ENCODE measurements around the gene ARHGDIB.

The ARHGDIB gene

DNA sequence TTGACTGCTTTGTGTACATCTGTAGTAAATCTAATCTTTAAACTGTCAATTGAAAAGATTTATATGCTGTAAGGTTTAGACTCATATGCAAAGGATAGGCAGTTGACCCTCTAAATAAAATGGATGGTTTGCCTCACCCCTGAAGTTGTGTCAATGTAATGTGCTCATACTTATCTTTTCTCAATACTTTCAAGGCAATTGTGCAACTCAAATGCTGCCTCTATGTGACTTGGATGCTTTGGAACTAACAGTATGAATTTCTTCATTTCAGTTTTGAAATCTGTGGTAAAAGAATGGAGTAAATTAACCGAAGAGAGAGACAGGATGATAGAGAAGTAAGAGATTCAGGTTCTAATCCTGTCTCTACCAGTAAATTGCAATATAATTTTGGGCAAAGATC, 21.2 kb upstream of the ARHGDIB start:
- no peak for DNase-seq

DNA sequence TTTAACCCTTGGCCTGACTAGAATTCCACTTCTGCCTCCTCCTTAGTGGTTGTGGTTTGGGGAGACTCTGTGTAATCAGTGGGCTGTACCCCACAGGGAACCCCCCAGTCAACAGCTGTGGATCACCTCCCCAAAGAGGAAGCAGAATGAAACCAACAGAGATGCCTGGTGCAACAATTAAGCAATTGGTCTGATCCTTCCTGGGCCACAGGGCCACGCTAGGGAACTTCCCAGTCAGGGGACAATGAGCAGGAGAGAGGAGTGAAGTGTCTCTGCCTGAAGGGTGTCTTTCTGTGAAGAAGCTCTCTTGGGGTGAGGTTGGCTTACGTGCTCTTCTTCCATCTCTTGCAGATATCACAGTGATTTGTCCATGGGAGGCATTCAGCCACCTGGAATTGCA, 19.6 kb upstream of the ARHGDIB start:
- peak in 1 of 2 donors; percentile 72 for DNase-seq

DNA sequence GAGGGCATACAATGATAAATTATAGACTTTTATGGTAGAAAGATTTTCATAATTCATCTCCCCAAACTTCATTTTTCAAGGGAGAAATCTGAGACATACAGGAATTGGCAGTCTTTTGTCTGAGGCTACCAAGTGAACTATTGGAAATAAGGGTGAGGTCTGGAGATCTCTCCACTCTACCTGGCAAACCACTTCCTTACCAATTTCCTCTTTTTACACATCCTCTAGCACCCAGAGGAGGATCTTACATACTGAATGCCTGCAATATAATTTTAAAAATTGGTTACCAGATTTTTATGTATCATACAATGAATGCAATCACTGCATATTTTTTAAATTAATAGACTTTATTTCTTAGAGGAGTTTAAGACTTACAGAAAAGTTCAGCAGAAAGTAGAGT, 18.1 kb upstream of the ARHGDIB start:
- no peak for DNase-seq

DNA sequence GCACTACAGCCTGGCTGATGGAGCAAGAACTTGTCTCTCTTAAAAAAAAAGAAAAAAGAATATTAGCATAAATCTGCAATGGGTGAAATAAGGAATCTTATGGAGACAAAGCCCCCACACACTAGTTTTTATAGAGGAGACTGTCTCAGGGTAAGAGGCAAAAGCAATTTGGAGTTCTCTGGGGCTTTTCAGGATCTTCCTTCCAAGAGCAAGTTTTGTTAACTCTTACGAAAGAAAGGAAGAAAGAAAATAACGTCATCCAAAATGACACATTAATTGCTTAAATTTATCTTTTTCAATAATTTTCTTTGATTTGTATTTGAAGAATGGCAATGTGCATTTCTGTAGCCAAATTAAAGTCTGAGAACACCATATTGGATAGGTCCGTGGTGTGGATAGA, 15.3 kb upstream of the ARHGDIB start:
- no peak for DNase-seq

DNA sequence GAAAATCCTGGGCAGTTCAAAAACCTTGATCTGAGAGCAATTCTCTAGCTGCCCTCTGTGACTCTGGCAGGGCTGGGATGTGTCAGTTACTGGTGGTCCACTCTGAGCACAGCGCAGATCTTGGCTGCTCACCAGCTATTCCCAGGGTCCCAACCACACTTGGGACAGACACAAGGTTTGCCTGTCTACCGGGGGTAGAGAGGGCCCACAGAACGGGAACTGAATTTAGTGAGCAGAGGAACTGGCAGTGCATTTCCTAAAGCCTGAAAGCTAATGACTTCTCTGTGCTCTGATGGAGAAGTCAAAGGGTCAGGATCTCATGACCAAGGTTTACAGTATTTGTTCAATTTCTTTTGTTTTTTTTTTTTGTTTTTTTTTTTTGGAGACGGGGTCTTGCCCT, 14.1 kb upstream of the ARHGDIB start:
- DNase-seq = no peak

DNA sequence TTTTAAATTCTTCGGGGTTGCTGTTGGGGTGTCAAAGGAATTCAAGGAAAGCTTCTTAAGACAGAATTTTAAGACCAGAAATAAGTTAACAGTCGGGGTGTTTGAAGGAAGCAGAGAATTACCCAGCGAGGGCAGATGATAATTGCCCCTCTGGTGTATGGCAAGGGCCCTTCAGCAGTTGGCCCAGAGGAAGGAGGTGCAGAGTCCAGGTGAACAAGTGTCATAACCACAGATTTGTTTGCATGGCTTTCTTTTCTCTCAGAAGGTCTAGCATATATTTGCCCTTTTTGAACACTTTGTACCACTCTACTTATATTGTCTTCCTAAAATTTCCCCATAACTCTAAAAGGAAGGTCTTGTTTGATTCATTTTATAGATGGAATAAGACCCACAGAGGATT, 13.2 kb upstream of the ARHGDIB start:
- DNase-seq = no peak

DNA sequence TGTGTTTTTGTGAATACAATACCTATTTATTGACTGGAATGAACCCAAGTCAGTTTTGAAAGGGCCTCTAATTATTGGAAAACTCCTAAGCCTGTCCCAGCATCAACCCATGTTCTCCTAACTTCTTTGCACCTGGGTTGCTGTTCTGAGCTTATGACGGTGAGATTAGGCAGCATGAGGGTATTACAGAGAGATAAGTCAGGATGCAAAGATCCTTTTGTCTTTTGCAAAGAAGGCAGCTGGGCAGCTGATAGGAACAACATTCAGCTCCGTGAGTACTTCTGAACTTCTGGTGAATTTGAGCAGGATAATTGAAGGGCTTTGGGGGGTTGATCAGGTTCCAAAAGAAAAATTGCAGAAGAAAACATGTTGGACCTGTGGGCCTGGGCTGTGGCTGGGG, 11.4 kb upstream of the ARHGDIB start, which contains the start of gene PDE6H:
PDE6H (plus strand) TSS at position 227 of the 400 bp plus-strand sequence. CDS start 4,971 bp downstream, outside the sequence.
- DNase-seq = no peak

DNA sequence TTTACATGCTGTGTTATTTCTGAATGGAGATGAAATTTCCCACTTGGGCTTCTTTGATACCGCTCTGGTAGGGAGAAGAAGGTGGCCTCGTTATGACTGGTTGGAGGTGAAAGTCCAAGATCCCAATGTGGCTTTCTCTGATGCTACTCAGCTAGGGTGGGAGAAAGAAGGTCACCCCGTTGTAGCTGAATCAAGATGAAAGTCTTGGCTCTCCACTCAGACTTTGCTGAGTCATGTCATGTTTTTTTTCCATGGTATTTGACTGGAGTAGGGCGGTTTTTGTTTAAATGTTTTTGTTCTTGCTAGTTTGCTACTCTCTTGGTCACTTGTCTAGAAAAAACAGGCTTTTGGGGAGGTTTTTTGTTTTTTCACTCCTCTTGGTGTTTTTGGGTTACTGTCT, 9.1 kb upstream of the ARHGDIB start:
- DNase-seq = no peak

DNA sequence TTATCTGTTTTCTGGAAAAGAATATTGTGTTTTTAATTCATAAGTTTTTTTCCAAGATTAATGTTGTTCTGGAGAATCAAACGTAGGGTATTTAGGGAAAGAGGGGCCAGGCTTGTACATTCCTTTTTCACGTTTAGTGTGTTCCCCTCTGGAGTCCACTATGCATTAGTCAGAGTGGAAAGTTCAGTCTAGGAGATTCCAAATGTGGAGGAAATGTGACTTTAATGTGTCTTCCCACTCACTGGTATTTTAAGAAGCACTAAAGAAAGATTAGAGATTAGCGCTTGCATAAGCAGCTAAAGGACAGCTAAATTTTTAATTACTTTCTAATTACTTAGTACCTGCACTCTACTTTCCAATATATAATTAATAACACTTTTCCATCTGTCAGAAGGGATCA, 7.1 kb upstream of the ARHGDIB start:
- no peak for DNase-seq

DNA sequence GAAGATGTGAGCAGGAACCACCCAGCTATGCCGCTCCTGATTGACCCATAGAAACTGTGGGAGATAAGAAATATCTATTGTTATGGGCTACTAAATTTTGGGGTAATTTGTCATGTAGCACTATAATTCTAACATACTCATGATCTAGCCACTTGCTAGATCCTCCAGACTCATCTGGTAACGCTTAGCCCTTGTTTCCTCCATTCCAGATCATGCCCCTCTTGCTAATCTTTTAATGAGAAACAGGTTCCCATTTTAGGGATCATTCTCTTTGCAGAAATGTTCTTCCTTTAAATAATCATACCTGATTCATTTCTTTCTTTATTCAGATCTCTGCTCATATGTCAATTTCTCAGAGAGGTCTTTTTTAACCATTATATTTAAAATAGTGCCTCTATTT, 3.8 kb upstream of the ARHGDIB start:
- no peak for DNase-seq

DNA sequence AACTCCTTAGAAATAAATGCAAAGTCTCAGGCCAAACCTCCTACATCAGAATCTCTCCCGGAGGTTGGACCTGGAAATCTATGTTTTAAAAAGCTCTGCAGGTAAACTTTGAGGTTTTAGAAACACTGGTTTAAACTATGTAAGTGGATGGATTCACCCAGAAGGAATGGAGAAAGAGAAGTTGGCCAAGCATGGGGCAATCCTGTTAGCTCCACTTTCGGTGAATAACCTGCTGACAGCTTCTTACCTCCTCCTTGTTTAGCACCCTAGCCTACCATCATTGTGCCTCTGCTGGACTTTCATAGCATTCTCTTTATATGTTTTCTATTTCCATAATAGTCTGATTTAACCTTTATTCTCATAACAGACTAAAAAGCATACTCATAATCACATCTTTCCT, 3.0 kb upstream of the ARHGDIB start:
- DNase-seq = no peak

DNA sequence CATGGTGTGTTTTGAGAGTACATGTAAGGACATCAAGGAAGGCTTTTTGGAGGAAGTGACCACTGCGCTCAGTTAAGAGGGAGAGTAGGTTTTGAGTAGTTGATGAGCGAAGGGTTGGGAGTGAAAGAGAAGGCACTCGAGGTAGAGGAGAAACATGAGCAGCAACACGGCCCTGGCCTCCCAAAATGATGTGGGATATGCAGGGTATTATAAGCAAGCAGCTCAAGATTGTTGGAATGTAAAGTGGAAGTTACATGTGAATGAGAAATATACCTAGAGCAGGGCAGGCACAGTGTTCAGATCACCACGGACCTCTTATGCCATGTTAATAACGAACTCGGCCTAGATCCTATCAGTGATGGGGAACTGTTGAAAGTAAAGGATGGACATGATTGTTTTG, 2.1 kb upstream of the ARHGDIB start:
- no peak for DNase-seq

DNA sequence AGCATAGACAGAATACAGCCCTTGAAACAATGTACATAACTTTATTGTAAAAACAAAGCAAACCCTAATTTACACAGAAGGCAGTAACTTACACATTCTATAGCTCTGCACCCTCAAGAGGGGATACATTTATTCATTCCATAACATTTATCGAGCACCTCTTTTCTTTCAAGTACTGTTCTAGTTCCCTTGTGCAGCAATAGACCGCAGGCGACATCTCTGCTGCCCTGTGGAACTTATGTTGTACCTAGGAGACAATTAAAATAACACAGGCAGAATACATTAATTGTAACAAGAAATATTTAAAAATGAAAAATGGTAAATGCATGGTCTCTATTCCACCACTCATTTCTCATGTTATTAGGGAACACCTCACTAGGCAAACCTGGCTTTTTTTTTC, 1.4 kb upstream of the ARHGDIB start:
- DNase-seq = no peak

DNA sequence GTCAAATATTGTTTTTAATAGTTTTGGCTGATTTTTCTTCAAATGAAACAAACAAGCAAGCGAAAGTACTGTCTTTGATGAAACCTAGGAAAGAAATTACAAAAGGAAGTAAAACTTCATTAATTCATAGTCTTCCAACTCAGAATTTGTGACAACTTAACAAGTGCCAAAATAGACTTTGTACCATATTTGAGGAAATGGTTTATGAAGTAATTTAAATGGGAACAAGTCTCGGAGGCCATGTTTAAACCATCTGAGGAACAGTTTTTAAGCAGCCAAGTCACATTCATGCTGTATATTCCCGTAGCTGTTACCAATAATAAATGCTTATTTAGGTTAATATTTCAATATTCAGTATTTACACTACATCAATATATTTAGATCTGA, 745 bp upstream of the ARHGDIB start:
- DNase-seq = peak in 1 of 2 donors; percentile 49

DNA sequence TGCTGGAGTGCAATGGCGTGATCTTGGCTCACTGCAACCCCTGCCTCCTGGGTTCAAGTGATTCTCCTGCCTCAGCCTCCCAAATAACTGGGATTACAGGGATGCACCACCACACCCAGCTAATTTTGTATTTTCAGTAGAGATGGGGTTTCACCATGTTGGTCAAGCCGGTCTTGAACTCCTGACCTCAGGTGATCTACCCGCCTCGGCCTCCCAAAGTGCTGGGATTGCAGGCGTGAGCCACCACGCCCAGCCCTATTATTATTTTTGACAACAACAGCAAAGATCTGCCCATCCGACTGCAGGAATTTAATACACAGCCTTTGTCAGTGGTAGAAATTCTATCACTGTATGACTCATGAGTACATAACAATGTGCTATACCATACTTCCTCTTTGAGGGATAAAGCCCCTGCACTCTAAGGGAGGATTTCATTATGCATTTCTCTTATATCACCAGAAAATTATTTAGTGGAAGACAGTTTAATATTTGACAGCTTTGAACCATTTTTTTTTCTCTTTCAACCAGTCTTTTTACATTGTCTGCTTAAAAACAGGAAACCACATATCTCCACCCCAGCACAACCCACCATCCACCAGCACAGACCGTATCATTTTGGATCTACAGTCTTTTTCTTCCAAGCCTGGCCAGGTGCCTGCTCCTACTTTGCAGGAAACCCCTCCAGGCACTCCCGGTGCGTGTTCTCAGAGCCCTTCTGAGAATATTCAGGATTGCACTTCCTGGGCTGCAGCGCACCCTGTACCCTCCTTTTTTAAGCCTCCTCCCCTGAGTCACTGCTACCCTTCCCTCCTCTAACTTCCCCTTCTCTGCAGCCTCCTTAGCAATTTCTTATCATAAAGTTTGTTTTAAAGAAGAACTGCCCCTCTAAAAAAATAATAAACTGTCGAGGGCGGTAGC, 594 bp downstream of the ARHGDIB start:
- peak; percentile 65 to 75 for DNase-seq

DNA sequence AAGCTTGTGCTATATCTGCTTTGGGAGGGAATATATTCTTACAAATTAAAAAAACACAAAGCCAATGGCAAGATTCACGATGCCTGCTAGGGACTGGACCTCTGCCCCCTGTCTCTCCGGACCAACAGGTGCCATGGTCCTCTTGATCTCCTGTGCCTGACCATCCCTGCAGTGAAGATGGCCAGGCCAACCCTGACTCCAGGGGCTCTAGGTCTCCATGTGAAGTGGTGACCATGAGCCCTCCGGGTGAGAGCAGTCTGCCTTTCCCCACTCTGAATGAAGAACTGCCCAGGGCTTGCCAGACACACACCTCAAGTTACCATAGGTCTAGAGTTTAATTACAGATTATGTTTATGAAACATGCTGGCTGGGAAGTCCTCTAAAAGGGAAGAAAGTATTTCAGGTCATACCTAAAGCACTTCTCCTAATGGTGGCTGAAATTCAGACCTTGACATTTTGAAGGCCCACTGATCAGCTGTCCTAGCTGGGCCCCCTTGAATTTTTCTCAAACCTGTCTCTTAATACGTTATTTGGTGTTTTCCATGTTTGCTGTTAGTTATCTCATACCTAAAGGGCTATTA, 1.4 kb downstream of the ARHGDIB start:
- DNase-seq = no peak

DNA sequence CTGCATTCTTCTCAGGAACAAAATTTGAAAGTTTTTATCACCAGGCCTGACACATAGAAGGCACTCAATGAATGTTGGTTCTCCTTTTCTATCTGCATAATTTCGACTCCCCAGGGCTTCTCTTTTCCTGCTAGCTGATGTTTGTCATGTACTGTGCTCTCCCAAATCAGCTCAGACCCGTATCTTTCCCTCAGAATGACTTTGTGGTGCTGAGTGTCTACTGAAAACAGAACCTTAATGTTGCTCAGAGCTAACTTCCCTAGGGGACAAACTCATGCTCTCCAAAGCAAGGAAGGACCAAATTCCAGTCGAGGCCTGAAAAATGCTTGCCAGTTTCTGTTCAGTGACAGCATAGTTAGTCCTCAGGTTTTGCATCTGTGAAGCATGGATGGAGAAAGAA, 1.9 kb downstream of the ARHGDIB start:
- DNase-seq = no peak

DNA sequence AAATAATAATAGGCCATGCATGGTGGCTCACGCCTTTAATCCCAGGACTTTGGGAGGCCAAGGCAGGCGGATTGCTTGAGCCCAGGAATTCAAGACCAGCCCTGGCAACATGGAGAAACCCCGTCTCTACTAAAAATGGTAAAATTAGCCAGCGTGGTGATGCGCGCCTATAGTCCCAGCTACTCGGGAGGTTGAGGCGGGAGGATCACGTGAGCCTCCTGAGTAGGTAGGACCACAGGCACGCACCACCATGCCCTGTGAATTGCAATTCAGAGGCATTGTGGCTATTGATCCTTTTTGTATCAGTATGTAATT, 2.3 kb downstream of the ARHGDIB start:
- peak in 1 of 2 donors; percentile 46 for DNase-seq

DNA sequence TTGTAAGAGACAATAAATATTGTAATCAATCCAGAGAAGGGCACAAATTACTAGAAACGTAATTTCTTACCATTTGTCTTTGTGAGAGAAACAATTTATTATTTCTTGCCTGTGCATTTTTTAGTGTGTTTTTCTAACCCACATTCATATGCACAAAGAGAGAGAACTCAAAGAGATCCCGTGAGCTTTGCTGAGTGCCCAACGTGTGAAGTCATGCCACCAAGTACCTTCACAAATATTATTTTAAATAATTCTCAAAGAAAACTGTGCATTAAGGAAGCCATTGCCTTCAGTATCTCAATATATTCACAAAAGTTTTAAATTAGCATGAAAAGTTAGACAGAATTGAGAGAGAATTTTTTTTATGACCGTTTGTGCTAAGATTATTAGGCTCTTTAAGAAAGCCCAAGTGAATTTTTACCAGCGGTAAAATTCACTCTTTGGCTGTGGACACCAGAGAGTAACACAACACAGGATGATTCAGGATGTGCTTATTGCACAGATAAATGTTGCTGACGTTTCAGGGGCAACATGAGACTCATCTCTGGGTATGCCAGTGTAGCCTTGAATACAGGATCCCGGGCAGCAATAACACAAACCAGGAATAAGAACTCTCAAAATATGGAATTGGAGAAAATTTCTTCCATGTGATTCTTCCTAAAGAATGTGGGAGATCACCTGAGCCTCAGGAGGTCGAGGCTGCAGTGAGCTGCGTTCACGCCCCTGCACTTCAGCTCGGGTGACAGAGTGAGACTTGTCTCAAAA, 2.9 kb downstream of the ARHGDIB start:
- peak in 1 of 2 donors; percentile 46 for DNase-seq

DNA sequence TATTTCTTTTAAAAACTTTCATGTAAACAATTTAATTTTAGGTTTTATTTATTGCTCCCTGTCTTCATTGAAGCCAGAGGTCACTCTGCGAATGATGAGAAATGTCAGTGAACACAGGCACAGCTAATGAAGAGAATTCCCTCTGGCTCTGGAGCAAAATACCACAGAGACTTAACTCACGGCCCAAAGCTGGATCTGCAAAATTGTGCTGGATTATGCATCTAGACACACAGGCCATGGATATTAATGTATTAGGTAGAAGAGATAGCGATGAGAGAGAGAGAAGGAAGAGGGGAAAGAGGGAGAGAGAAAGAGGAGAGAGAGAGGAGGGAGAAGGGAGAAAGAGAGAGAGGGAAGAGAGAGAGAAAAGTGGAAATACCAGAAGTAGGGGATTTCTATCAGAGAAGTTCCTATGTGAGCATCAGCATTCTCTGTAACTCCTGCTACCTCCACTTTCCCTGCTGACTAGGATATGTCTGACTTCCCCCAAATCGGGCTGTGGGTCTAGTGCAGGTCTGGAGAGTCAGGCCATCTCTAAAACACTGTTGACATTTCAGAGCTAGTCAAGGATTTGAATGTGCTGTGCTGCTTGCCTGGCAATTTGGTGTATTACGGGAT, 3.7 kb downstream of the ARHGDIB start:
- peak in 1 of 2 donors; percentile 48 for DNase-seq

DNA sequence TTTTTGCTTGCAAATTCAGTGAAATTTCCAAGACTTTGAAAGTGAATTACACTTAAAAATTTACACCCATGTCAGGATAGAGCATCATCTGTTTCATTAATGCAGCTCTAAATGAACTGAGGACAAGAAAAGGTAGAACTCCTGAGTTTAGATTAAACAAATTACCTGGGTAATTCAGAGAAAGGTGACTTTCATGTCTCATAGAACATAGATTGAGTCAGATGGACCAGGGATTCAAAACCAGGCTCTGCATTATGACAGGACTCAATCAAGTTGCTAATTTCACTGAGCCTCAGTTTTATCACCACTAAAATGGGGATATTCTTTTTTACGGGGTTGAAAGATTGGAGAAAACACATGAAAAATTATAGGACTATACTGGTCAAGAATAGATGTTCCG, 4.5 kb downstream of the ARHGDIB start:
- DNase-seq = no peak

DNA sequence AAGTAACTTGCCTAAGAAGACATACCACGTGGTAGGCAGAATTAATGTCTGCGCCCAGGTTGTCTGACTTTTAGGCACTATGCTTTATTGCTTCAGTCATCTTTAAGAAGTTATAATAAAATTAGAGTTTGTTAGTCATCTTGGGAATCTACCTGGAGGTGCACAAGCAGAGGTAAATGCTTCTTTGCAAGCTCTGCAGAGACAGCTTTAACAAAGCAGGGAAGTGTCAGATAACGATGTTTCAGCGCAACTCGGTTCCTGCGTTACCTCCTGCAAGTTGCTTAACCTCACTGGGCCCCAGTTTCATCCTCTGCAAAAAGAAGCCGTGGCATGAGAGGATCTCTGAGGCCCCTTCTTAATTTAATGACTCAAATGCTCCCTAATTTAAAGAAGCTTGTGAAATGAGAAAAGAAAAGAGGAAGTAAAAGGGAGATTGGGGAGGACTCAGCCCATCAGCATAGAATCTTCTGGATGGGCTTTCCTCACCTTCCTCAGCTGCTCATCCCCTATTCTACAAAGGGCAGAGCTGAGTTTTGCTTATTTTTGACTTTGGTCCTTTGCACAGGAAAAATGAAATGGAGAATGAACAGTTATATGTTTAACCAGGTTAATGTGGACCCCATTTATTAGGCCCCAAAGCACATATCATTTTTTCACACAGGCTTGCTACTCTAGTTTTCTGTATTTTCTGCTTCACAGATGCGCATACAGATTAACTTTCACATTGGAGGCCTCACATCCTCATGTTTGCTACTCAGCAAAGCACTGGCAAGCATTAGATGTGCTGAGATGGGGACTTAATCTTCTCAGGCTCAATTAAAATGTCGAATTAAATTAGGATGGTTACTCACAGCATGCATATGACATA, 5.1 kb downstream of the ARHGDIB start:
- DNase-seq = peak; percentile 42 to 51
